Gastrocnemius medialis (tissue), 4 donors: Measurements from ENCODE around the gene TFB1M.

ENCODE experiments used
- POLR2A ChIP-seq, 2 donors: fragments of 450-650 bp; IDR thresholded peaks; one replicate each; pipeline ENCODE4 v1.6.1; 2017; ENCODE audit warnings: antibody characterized with exemption in 2 of 2, mild to moderate bottlenecking in 2 of 2, moderate library complexity in 2 of 2
- TF ChIP-seq, protein P1 (sequence below), 5 experiments: fragments of 450-650 bp in 3 of 5; fragments of 200-600 bp in 2 of 5; sonication (generic) in 2 of 5; IDR thresholded peaks in 4 of 5; conservative IDR thresholded peaks in 1 of 5; 1 replicate in 4 of 5; 2 replicates in 1 of 5; pipeline ENCODE4 v1.5.1; 2016 to 2019; ENCODE audit warnings: antibody characterized with exemption in 5 of 5, mild to moderate bottlenecking in 3 of 5, moderate library complexity in 3 of 5

DNA sequence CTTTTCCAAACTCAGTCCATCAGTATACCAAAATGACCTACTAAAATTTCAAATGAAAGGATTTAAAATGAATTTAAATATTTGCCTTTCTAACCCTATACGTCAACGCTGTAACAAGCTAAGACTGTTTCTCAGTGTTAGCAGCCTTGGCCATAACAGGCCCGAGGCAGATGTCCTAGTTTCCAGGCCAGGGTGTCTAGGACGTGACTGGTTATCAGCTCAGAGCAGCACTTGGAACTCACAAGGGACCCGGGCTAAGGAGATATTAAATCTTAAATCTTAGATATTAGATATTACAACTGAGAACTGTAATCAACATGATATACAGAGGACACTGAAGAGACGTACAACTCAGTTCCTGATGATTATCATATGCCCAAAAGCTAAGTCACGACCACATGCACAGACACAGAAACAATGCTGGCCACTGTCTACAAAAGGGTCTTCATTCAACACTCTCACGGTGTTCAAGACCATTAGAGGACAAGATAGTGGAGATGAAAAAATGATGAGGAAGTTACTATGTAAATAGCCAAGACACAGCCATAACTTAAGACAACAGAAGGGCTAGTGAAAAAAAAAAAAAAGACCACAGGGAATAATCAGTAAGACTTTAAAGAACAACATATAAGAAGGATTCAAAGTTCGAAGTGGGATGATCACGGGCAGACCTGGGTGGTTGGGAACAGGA lies 50.8 kb downstream of the TFB1M start, which contains the start of gene CLDN20:
- TF ChIP-seq, protein P1, sequence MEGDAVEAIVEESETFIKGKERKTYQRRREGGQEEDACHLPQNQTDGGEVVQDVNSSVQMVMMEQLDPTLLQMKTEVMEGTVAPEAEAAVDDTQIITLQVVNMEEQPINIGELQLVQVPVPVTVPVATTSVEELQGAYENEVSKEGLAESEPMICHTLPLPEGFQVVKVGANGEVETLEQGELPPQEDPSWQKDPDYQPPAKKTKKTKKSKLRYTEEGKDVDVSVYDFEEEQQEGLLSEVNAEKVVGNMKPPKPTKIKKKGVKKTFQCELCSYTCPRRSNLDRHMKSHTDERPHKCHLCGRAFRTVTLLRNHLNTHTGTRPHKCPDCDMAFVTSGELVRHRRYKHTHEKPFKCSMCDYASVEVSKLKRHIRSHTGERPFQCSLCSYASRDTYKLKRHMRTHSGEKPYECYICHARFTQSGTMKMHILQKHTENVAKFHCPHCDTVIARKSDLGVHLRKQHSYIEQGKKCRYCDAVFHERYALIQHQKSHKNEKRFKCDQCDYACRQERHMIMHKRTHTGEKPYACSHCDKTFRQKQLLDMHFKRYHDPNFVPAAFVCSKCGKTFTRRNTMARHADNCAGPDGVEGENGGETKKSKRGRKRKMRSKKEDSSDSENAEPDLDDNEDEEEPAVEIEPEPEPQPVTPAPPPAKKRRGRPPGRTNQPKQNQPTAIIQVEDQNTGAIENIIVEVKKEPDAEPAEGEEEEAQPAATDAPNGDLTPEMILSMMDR (IDR thresholded peaks at IDR 0.05 in 4 of 5, conservative IDR thresholded peaks at IDR 0.05 in 1 of 5) = no peak
- TF ChIP-seq POLR2A (IDR thresholded peaks at IDR 0.05) = no peak
